HepG2 (cell line): Measurements from ENCODE around the gene DLG1. TPM values are rescaled to one million over a fixed set of nuclear protein-coding genes. Genes with fewer than 3 reads are reported as not detected.
A peak's percentile ranks its signal among the peaks of the same experiment; 100 is the strongest.

Experiments used
- CBX2 ChIP-seq, 2 experiments: fragments of 200-600 bp in 1 of 2; sonication (generic); formaldehyde crosslinking in 1 of 2; IDR thresholded peaks; 2 replicates each; pipeline versions ENCODE4 v1.7.0 to v1.8.1; 2018 to 2022; ENCODE audit warnings: low read depth in 2 of 2, low read length in 1 of 2, mild to moderate bottlenecking in 1 of 2, missing genetic modification reagents in 1 of 2
- CREM ChIP-seq, 2 experiments: sonication (generic) in 1 of 2; formaldehyde crosslinking in 1 of 2; IDR thresholded peaks; 2 replicates each; pipeline versions ENCODE4 v1.4.0 to v1.6.1; 2016 to 2020; ENCODE audit warnings: antibody characterized with exemption in 1 of 2, mild to moderate bottlenecking in 1 of 2, missing genetic modification reagents in 1 of 2
- GLI4 ChIP-seq: sonication (generic); formaldehyde crosslinking; IDR thresholded peaks from 2 replicates; pipeline ENCODE4 v1.5.1; 2020; ENCODE audit warnings: missing genetic modification reagents, mild to moderate bottlenecking, moderate library complexity, borderline replicate concordance
- HDAC1 ChIP-seq: sonication (generic); formaldehyde crosslinking; IDR thresholded peaks from 2 replicates; pipeline ENCODE4 v1.5.1; 2020; ENCODE audit warnings: mild to moderate bottlenecking, missing genetic modification reagents
- HDAC6 ChIP-seq: fragments of 200-600 bp; sonication (generic); IDR thresholded peaks from 2 replicates; pipeline ENCODE4 v1.7.0; 2017; ENCODE audit warnings: mild to moderate bottlenecking, antibody characterized with exemption, low read length, low read depth
- IRX3 ChIP-seq: sonication (generic); formaldehyde crosslinking; IDR thresholded peaks from 2 replicates; pipeline ENCODE4 v1.8.1; 2023; ENCODE audit warnings: mild to moderate bottlenecking, low read depth, missing genetic modification reagents, borderline replicate concordance
- NFIB ChIP-seq: sonication (generic); formaldehyde crosslinking; IDR thresholded peaks from 2 replicates; pipeline ENCODE4 v1.9.0; 2021; ENCODE audit warnings: missing genetic modification reagents, mild to moderate bottlenecking, borderline replicate concordance
- PAF1 ChIP-seq: IDR thresholded peaks from 2 replicates; pipeline ENCODE4 v1.6.1; 2016; ENCODE audit warnings: missing genetic modification reagents, missing compliant biosample characterization
- PCBP2 ChIP-seq: fragments of 200-400 bp; formaldehyde crosslinking; optimal IDR thresholded peaks from 2 replicates; pipeline ENCODE3; 2018; ENCODE audit warnings: low read length, low read depth; ENCODE audit not compliant: poor library complexity, severe bottlenecking
- POLR2G ChIP-seq: fragments of 200-400 bp; formaldehyde crosslinking; IDR thresholded peaks from 2 replicates; pipeline ENCODE4 v1.6.1; 2018; ENCODE audit warnings: mild to moderate bottlenecking, low read depth, low read length, moderate library complexity
- RCOR2 ChIP-seq: IDR thresholded peaks from 2 replicates; pipeline ENCODE4 v1.6.1; 2016; ENCODE audit warnings: missing biosample characterization, missing genetic modification reagents
- SP2 ChIP-seq: sonication (generic); formaldehyde crosslinking; IDR thresholded peaks from 2 replicates; pipeline ENCODE4 v1.5.1; 2020; ENCODE audit warnings: mild to moderate bottlenecking, missing genetic modification reagents
- SP4 ChIP-seq: sonication (generic); formaldehyde crosslinking; IDR thresholded peaks from 2 replicates; pipeline ENCODE4 v1.8.1; 2023; ENCODE audit warnings: mild to moderate bottlenecking, missing genetic modification reagents
- TBL1XR1 ChIP-seq: fragments of 150-350 bp; IDR thresholded peaks from 2 replicates; pipeline ENCODE4 v1.6.1; 2014; ENCODE audit warnings: borderline replicate concordance, low read length; ENCODE audit not compliant: partially characterized antibody
- ZFX ChIP-seq: sonication (generic); formaldehyde crosslinking; IDR thresholded peaks from 2 replicates; pipeline ENCODE4 v1.4.0; 2020; ENCODE audit warnings: mild to moderate bottlenecking, low read depth, missing genetic modification reagents, moderate library complexity
- ZNF558 ChIP-seq: sonication (generic); formaldehyde crosslinking; IDR thresholded peaks from 2 replicates; pipeline ENCODE4 v1.9.0; 2022; ENCODE audit warnings: mild to moderate bottlenecking, missing genetic modification reagents, borderline replicate concordance
- ZNF572 ChIP-seq: sonication (generic); formaldehyde crosslinking; IDR thresholded peaks from 2 replicates; pipeline ENCODE4 v1.5.1; 2020; ENCODE audit warnings: mild to moderate bottlenecking, missing genetic modification reagents
- ZNF616 ChIP-seq: sonication (generic); formaldehyde crosslinking; IDR thresholded peaks from 2 replicates; pipeline ENCODE4 v1.5.0; 2020; ENCODE audit warnings: low read depth, mild to moderate bottlenecking, missing genetic modification reagents
- ZNF703 ChIP-seq: sonication (generic); formaldehyde crosslinking; IDR thresholded peaks from 2 replicates; pipeline ENCODE4 v1.5.1; 2020; ENCODE audit warnings: missing genetic modification reagents, mild to moderate bottlenecking, moderate library complexity, borderline replicate concordance
- ZNF83 ChIP-seq: sonication (generic); formaldehyde crosslinking; IDR thresholded peaks from 2 replicates; pipeline ENCODE4 v1.4.0; 2020; ENCODE audit warnings: missing genetic modification reagents, mild to moderate bottlenecking, borderline replicate concordance
- polyA plus RNA-seq, 8 experiments: library from polyadenylated mRNA; depleted of rRNA in 3 of 8; stranded (reverse) in 7 of 8; unstranded in 1 of 8; fragments of >200 nt; fragmentation: Illumina TruSeq in 4 of 8; extraction: Trizol in 4 of 8; gene quantifications; 2 replicates each; pipeline versions ENCODE4 v1.2.1 to v1.2.3, GENCODE V29; 2011 to 2016; ENCODE audit warnings: low read depth in 4 of 8, missing spikeins in 1 of 8, mixed read lengths in 1 of 8; ENCODE audit not compliant: insufficient read depth in 1 of 8
- total RNA-seq, 5 experiments: library from RNA; depleted of rRNA; stranded (reverse); fragments of >200 nt; fragmentation: Illumina TruSeq; extraction: Trizol; gene quantifications; 2 replicates each; pipeline ENCODE4 v1.2.3, GENCODE V29; 2016; ENCODE audit warnings: low read depth in 1 of 5
- TF ChIP-seq, protein P1 (sequence below): sonication (generic); formaldehyde crosslinking; IDR thresholded peaks from 2 replicates; pipeline ENCODE4 v1.4.0; 2020; ENCODE audit warnings: missing genetic modification reagents
- TF ChIP-seq, protein P2 (sequence below): sonication (generic); formaldehyde crosslinking; IDR thresholded peaks from 2 replicates; pipeline ENCODE4 v1.5.0; 2020; ENCODE audit warnings: mild to moderate bottlenecking, missing genetic modification reagents, moderate library complexity
- TF ChIP-seq, protein P3 (sequence below): sonication (generic); formaldehyde crosslinking; conservative IDR thresholded peaks from 2 replicates; pipeline ENCODE4 v1.5.0; 2020; ENCODE audit warnings: missing genetic modification reagents
- TF ChIP-seq, protein P4 (sequence below): sonication (generic); formaldehyde crosslinking; IDR thresholded peaks from 2 replicates; pipeline ENCODE4 v1.4.0; 2020; ENCODE audit warnings: missing genetic modification reagents, mild to moderate bottlenecking, borderline replicate concordance

Gene DLG1
- total and polyA plus RNA-seq, 2 of the 13 experiments (the other 11 are each of a cell fraction or from before 2014, with no cell fraction given) = 30.5 to 104 TPM

DNA sequence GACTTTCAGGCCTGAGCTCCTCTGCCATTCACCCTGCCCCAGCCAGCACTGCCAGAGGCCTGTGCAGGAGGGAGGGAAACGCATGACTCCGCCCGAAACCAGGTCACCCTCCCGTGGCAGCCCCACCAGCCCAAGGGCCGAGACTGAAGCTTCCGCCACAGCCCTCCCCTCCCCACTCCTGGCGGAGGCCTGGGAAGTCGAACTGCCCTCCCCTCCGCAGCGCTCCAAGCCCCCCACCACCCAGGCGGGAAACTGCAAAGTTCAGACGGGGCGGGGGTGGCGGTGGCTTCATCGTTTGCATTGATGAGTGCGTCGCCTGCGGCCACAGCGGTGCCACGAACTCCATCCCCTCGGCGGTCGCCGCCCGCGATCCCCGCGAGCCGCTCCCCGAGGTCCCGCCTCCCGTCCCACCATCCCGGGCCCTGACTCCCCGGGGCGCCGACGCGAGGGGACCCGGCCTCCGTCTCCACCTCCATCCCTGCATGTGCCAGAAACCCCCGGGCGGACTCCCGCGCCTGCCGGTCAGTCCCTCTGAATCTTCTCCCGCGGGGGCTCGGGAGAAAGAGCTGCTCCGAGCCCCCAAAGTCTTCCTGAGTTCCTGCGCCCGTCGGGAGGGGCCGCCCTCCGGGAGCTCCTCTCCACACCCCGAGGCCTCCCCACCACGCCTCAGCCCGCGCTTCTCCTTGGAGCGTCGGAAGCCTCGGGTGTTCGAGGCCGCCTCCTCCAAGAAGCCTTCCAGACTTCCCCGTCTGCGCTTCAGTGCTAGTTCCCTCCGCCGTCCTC is 269.5 kb downstream of the DLG1 start (continued):
- TF ChIP-seq RCOR2 (no peak), IRX3 (CRISPR knock-in tag) (no peak), GLI4 (no peak), ZNF703 (CRISPR knock-in tag) (no peak), HDAC1 (CRISPR knock-in tag) (no peak), SP4 (no peak), NFIB (CRISPR knock-in tag) (no peak), POLR2G (no peak), ZNF558 (CRISPR knock-in tag) (no peak), ZFX (no peak; the same call in 1 of the 2 replicates), TBL1XR1 (no peak), CBX2 (IDR thresholded peaks at IDR 0.05; ENCODE audit: low read depth, low read length) (no peak), CBX2 (CRISPR knock-in tag; IDR thresholded peaks at IDR 0.05; ENCODE audit: low read depth) (no peak), ZNF83 (CRISPR knock-in tag) (no peak), ZNF572 (CRISPR knock-in tag) (0 out of 2 replicates have a peak, but pooled peaks have one; percentile 23), ZNF616 (no peak), HDAC6 (no peak), PAF1 (CRISPR knock-in tag) (no peak), SP2 (CRISPR knock-in tag) (0 out of 2 replicates have a peak, but pooled peaks have one; percentile 10), CREM (IDR thresholded peaks at IDR 0.05) (no peak), CREM (CRISPR knock-in tag; IDR thresholded peaks at IDR 0.05) (no peak), PCBP2 (no peak)
- TF ChIP-seq, protein P1, sequence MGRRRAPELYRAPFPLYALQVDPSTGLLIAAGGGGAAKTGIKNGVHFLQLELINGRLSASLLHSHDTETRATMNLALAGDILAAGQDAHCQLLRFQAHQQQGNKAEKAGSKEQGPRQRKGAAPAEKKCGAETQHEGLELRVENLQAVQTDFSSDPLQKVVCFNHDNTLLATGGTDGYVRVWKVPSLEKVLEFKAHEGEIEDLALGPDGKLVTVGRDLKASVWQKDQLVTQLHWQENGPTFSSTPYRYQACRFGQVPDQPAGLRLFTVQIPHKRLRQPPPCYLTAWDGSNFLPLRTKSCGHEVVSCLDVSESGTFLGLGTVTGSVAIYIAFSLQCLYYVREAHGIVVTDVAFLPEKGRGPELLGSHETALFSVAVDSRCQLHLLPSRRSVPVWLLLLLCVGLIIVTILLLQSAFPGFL = no peak
- TF ChIP-seq, protein P2, sequence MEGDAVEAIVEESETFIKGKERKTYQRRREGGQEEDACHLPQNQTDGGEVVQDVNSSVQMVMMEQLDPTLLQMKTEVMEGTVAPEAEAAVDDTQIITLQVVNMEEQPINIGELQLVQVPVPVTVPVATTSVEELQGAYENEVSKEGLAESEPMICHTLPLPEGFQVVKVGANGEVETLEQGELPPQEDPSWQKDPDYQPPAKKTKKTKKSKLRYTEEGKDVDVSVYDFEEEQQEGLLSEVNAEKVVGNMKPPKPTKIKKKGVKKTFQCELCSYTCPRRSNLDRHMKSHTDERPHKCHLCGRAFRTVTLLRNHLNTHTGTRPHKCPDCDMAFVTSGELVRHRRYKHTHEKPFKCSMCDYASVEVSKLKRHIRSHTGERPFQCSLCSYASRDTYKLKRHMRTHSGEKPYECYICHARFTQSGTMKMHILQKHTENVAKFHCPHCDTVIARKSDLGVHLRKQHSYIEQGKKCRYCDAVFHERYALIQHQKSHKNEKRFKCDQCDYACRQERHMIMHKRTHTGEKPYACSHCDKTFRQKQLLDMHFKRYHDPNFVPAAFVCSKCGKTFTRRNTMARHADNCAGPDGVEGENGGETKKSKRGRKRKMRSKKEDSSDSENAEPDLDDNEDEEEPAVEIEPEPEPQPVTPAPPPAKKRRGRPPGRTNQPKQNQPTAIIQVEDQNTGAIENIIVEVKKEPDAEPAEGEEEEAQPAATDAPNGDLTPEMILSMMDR = no peak
- TF ChIP-seq, protein P3, sequence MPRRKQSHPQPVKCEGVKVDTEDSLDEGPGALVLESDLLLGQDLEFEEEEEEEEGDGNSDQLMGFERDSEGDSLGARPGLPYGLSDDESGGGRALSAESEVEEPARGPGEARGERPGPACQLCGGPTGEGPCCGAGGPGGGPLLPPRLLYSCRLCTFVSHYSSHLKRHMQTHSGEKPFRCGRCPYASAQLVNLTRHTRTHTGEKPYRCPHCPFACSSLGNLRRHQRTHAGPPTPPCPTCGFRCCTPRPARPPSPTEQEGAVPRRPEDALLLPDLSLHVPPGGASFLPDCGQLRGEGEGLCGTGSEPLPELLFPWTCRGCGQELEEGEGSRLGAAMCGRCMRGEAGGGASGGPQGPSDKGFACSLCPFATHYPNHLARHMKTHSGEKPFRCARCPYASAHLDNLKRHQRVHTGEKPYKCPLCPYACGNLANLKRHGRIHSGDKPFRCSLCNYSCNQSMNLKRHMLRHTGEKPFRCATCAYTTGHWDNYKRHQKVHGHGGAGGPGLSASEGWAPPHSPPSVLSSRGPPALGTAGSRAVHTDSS = no peak
- TF ChIP-seq, protein P4, sequence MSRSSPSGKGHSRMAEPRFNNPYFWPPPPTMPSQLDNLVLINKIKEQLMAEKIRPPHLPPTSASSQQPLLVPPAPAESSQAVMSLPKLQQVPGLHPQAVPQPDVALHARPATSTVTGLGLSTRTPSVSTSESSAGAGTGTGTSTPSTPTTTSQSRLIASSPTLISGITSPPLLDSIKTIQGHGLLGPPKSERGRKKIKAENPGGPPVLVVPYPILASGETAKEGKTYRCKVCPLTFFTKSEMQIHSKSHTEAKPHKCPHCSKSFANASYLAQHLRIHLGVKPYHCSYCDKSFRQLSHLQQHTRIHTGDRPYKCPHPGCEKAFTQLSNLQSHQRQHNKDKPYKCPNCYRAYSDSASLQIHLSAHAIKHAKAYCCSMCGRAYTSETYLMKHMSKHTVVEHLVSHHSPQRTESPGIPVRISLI (CRISPR knock-in tag) = no peak
